AG04449 (cell line): Measurements from ENCODE around the gene BRD7.

ENCODE experiments used
- CTCF ChIA-PET: fragments of 350-600 bp; formaldehyde crosslinking; extraction: SDS; loops from one replicate; lab custom pipeline; 2021; ENCODE audit warnings: antibody characterized with exemption; lab: Yijun Ruan, JAX
- POLR2A ChIA-PET: fragments of 400-600, 350-600 bp; formaldehyde crosslinking; extraction: SDS; loops from one replicate; lab custom pipeline; 2020; ENCODE audit warnings: antibody characterized with exemption, inconsistent platforms; lab: Yijun Ruan, JAX
- DNase-seq: peaks from one replicate; pipeline ENCODE4 v3.0.0-alpha.2; 2010; ENCODE audit warnings: low read depth, low spot score
- H3K4me3 ChIP-seq: 2 replicates; pipeline ENCODE4 v1.5.1; 2011; ENCODE audit warnings: low read depth, mild to moderate bottlenecking, control low read depth, low read length
- CTCF ChIP-seq: IDR thresholded peaks from one replicate; pipeline ENCODE4 v1.5.1; 2011; ENCODE audit warnings: mild to moderate bottlenecking, moderate library complexity, low read length, control low read depth, inconsistent platforms; ENCODE audit not compliant: insufficient read depth; ENCODE audit errors: missing control alignments

BRD7 gene

DNA sequence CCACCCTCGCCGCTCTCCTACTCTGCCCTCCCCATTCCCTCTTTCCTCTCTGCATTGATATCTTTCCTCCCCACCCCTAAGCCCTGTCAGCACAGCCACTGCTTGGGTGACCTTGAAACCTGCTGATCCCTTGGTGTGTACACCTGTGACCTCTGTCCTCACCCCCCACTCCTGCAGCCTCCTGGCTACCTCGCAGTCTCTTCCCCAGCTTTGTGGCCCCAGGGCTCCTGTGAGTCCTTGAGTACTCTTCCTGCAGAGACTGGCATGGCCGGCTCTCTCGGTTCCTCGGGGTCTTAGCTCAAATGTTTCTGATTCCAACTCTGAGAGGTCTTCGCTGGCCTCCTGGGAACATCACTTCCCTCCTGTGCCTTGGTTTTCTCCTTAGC, 70.7 kb downstream of the BRD7 start:
- no peak overlapping the region for H3K4me3 ChIP-seq
- DNase-seq: no peak
- no peak for TF ChIP-seq CTCF

GRCh38 chr16:50297301-50298074, 71.3 kb downstream of the BRD7 start:
- H3K4me3 ChIP-seq: no peak overlapping the region
- CTCF ChIA-PET: no interaction called here
- POLR2A ChIA-PET: no interaction called here

More for the DNA sequence above, 70.7 kb downstream of the BRD7 start:
- ChIA-PET CTCF (no interaction called here), POLR2A (no interaction called here)

GRCh38 chr16:50296807-50297206, 72.0 kb downstream of the BRD7 start:
- TF ChIP-seq CTCF: no peak
- CTCF ChIA-PET: interaction anchor here (1.2 kb wide), 1 partner anchor 22 kb away, joined by 3 read pairs; no protein-coding TSS in a partner anchor
- H3K4me3 ChIP-seq: no peak overlapping the region
- no peak for DNase-seq
- POLR2A ChIA-PET: no interaction called here

More at GRCh38 chr16:50297301-50298074, 71.3 kb downstream of the BRD7 start:
- TF ChIP-seq CTCF: no peak
- no peak for DNase-seq

GRCh38 chr16:50295541-50296132, 73.2 kb downstream of the BRD7 start:
- POLR2A ChIA-PET: no interaction called here
- no peak for TF ChIP-seq CTCF
- DNase-seq: no peak
- CTCF ChIA-PET: interaction anchor here (0.6 to 1.2 kb wide), 2 partner anchors 20 to 271 kb away, joined by 3 read pairs; partner anchors contain the start of gene CNEP1R1
- H3K4me3 ChIP-seq: no peak overlapping the region

GRCh38 chr16:50294955-50295354, 73.8 kb downstream of the BRD7 start:
- no peak overlapping the region for H3K4me3 ChIP-seq
- ChIA-PET CTCF (interaction anchor here (0.6 to 1.8 kb wide), 2 partner anchors 14 to 270 kb away, joined by 3 to 4 read pairs; partner anchors contain the start of gene CNEP1R1), POLR2A (no interaction called here)
- no peak for DNase-seq
- TF ChIP-seq CTCF: no peak
